GM18508 (cell line): ENCODE data around the gene FHAD1.

Experiments
- ATAC-seq: cut with Tn5 transposase; IDR thresholded peaks from one replicate; pipeline ENCODE4 v1.9.1; 2021; ENCODE audit warnings: moderate number of reproducible peaks; ENCODE audit not compliant: insufficient read depth, unreplicated experiment

Gene FHAD1

GRCh38 chr1:15272782-15273127, 25.7 kb downstream of the FHAD1 start:
- ATAC-seq = no peak

GRCh38 chr1:15273274-15273673, 26.3 kb downstream of the FHAD1 start:
- ATAC-seq = no peak

- ATAC-seq = no peak
These were observed 29.1 kb downstream of the FHAD1 start for GRCh38 chr1:15275921-15276683.

- ATAC-seq = no peak
These were observed 29.8 kb downstream of the FHAD1 start for GRCh38 chr1:15276691-15277446.

- ATAC-seq = no peak
These were observed 30.4 kb downstream of the FHAD1 start for GRCh38 chr1:15277447-15277838.

DNA sequence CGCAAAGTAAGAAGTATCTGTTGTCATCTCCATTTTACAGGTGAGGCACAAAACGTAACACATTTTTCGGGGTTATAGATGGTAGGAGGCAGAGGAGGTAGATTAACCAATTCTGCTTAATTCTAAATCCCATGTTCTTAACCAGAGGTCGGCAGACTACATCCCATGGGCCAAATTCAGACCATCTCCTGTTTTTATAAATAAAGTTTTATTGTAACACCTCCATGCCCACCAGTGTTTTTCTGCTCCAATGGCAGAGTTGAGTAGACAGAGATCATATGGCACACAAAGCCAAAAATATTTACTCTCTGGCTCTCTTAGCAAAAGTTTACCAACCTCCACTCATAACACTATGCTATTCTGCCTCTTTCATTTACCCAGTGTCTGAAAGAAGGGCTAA, 30.9 kb downstream of the FHAD1 start:
- no peak for ATAC-seq

DNA sequence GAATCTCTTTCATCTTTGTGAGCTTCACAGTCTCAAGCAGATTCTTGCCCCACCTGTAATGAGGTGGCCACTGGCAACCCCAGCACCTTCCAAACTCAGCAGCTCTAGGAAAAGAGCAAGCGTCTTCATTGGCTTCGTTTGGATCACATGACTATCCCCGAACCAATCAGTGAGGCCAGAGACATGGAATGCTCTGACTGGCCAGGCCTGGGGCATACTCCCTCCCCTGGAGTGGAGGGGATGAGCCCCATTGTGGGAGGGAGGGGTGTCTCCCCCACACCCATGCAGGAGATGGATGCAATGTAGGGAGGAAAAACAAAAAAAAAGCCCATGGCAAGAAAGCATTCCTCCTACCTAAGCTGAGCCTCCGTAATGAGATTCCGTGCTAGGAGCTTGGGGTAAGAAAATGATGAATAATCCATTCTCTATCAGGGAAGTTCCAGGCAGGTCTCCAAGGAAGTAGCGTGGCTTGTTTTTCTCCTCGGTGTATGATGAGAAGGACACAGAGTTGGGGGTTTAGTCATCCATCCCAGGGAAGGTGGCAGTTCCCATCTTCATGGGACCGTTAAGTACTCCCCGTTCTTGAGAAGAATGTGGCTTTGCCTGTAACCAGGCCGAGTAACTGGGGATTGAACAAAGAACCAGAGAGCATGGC, 32.7 kb downstream of the FHAD1 start:
- ATAC-seq = no peak

DNA sequence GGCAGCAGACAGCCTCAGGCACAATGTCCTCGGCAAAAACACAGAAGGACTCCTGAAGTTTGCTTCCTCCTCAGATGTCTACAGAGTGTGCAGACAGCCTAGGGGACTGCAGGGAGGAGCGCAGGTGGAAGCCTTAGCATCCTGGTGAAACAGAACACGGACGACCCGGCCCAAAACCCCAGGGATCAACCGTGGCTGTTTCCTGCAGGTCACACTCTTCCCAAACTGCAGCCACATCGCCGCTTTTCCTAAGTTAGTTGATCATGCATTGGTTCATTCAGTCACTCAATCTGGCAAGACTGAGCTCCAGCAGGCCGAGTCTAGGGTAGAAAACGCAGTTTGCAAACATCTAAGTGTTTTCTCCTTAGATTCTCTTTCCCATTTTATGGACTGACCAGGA, 33.4 kb downstream of the FHAD1 start:
- no peak for ATAC-seq

GRCh38 chr1:15282038-15282437, 35.0 kb downstream of the FHAD1 start:
- ATAC-seq = no peak

GRCh38 chr1:15282810-15283474, 35.9 kb downstream of the FHAD1 start:
- no peak for ATAC-seq

DNA sequence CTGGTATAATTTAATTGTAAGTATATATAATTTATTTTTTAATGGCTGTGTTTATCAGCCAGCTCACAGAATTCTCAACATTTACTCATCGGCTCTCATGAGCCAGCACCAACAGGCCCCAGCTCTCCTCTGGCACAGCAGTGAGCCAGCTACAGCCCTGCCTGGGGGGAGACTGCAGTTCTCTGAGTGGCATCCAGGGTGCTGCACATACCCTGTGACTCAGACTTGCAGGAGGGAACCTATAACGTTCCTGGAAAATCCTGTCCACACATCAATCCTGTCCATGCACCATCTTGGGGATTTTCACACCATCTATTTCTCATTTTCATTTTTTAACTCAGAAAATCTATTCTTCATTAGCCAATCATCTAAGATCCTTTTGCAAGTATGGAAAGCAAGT, 36.5 kb downstream of the FHAD1 start:
- no peak for ATAC-seq

GRCh38 chr1:15286452-15286851, 39.4 kb downstream of the FHAD1 start:
- ATAC-seq = no peak

DNA sequence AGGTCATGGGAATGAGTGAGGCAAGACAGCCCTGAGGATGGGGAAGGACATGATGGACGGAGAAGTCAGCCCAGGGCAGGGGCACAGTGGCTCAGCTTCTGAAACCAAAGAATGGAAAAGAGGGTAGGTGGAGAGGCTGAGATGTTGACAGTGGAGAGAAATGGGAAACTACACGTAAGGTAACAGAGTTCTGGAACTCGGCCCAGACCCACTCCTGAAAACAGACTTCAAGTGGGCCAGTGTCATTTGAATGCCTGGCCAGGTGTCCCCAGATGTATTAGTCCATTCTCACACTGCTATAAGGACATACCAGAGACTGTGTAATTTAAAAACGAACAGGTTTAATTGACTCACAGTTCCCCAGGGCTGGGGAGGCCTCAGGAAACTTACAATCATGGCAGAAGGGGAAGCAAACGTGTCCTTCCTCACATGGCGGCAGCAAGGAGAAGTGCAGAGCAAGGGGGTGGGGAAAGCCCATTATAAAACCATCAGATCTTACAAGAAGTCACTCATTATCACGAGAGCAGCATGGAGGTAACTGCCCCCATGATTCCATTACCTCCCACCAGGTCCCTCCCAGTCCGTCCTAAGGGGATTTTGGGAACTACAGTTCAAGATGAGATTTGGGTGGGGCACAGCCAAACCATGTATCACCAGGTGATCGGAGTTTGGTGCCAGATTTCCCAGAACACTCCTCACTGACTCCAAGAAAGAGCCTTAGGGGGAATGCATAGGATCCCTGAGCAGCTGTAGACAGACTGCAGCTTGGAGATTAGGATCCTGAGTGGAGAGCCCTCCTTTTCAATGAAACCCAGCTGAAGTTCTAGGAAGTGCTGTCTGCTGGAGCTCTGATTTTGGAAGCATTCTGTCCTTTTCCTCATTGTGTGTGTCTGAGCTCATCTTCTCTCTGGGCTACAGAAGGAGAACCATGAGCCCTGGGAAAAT, 40.3 kb downstream of the FHAD1 start:
- ATAC-seq = no peak

- no peak for ATAC-seq
These were observed 41.3 kb downstream of the FHAD1 start for GRCh38 chr1:15288173-15288926.

- no peak for ATAC-seq
These were observed 42.2 kb downstream of the FHAD1 start for GRCh38 chr1:15289251-15289651.

DNA sequence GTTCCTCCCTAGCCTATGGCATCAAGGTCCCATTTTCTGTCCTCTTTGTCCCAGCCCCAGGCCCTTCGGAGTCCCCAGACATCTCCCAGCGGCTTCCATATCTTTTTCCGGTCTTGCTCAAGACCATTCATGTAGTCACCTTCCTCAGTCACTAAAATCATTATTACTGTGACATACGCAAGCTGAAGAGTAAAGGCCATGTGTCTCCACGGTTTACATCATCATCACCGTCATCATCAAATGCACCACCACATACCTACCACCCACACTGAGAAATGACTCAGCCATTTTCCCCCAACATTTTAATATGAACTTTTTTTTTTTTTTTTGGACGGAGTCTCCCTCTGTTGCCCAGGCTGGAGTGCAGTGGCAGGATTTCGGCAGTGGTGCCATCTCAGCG, 43.4 kb downstream of the FHAD1 start:
- ATAC-seq = no peak

DNA sequence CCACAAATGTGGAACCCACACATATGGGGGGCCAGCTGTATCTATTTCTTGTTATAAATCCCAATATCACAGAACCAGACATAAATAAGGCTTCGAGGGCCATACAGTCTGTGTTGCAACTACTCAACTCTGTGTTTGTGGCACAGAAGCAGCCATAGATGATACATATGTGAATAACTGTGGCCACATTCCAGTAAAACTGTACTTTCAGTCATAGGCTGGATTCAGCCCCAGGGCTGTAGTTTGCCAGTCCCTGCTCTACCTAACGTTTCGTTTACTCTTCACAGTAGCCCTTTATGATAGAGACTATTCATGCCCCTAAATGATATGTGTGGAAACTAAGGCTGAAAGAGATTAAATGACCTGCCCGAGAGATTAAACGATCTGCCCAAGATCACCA, 48.7 kb downstream of the FHAD1 start:
- ATAC-seq = no peak

- no peak for ATAC-seq
These were observed 49.7 kb downstream of the FHAD1 start for GRCh38 chr1:15296585-15297321.
